Esophagus squamous epithelium (tissue), 5 donors: ENCODE results near the gene IRF7. TPM values are rescaled to one million over a fixed set of nuclear protein-coding genes. Genes with fewer than 3 reads are reported as not detected.

Source experiments
- DNase-seq: peaks from one replicate; lab custom pipeline; 2025; lab: John Stamatoyannopoulos, UW
- H3K27ac ChIP-seq, 4 donors: fragments of 200-600 bp; sonication (generic); one replicate each; pipeline ENCODE4 v1.5.1; 2016 to 2019; ENCODE audit warnings: mild to moderate bottlenecking in 1 of 4
- H3K27me3 ChIP-seq, 4 donors: fragments of 200-600 bp; sonication (generic); 1 replicate in 3 of 4; 2 replicates in 1 of 4; pipeline versions ENCODE4 v1.5.1 to v1.6.0; 2017 to 2021; ENCODE audit warnings: antibody characterized with exemption in 1 of 4
- H3K36me3 ChIP-seq, 3 donors: fragments of 200-600 bp; sonication (generic); one replicate each; pipeline ENCODE4 v1.5.1; 2016 to 2019
- H3K4me1 ChIP-seq, 3 donors: fragments of 200-600 bp; sonication (generic); one replicate each; pipeline ENCODE4 v1.5.1; 2017 to 2019
- H3K4me3 ChIP-seq, 4 donors: fragments of 200-600 bp; sonication (generic); 1 replicate in 3 of 4; 2 replicates in 1 of 4; pipeline ENCODE4 v1.5.1; 2016 to 2019; ENCODE audit warnings: mild to moderate bottlenecking in 2 of 4, moderate library complexity in 1 of 4
- H3K9me3 ChIP-seq, 3 donors: fragments of 200-600 bp; sonication (generic); one replicate each; pipeline ENCODE4 v1.5.1; 2016 to 2019
- POLR2A ChIP-seq, 4 donors: fragments of 450-650 bp; IDR thresholded peaks; one replicate each; pipeline ENCODE4 v1.6.1; 2017; ENCODE audit warnings: antibody characterized with exemption in 4 of 4, mild to moderate bottlenecking in 4 of 4, moderate library complexity in 3 of 4
- WGBS, 2 donors: methylation state at CpG; one replicate each; pipeline ENCODE4 v1.1.5; 2018; 5-methylcytosine and 5-hydroxymethylcytosine counted together
- intact Hi-C: fragments of 100-400 bp; cut with DNase I; formaldehyde crosslinking; loops from one replicate; pipeline ENCODE4 v1.15.0; 2022
- total RNA-seq, 4 donors: library from RNA; depleted of rRNA; stranded (reverse); fragments of >200 nt; gene quantifications; one replicate each; pipeline ENCODE4 v1.1.0, GENCODE V29; 2016
- TF ChIP-seq, protein P1 (sequence below), 6 experiments: fragments of 450-650 bp in 4 of 6; fragments of 200-600 bp in 2 of 6; sonication (generic) in 2 of 6; IDR thresholded peaks; one replicate each; pipeline ENCODE4 v1.5.1; 2016 to 2019; ENCODE audit warnings: antibody characterized with exemption in 6 of 6, mild to moderate bottlenecking in 4 of 6, moderate library complexity in 4 of 6
- donor health status: DM: yes; HTN: yes; CAD: no.

IRF7 gene
- total RNA-seq, 4 donors from 2014 or later: 16.9 to 26.3 (median 20.2) TPM

DNA sequence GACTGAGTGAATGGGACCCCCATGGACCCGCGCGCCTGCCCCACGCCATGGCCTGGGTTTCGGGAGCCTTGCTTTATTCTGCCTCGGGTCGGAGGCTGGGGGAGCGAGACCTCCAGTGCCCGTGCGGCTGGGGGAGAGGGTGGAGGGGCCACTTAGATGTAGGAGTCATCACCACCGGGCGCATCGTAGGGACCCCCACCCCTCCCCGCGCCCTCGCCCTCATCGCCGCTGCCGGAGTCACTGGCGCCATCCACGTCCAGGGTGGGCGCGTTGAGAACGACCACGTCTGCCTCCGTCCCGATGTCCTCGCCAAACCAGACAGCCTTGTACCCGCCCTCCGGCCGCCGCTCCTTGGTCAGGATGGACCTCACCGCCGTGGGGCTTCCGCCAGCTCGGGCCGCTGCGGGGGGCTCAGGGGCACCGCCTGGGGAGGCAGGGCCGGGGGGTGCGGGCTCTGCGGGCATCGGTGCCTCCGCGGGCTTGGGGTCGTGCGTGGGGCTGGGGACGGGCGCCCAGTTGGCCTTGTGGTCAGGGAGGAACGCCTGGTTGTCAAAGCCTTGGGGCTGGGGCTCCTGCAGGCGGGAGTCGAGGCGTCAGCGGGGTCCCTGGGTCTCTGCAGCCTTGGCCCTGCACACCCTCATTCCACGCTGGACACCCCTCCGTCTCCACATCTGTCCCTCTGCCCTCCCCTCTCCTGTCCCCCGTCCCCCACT, 1.6 kb upstream of the IRF7 start:
- no peak for DNase-seq
- no peak for TF ChIP-seq POLR2A (IDR thresholded peaks at IDR 0.05)
- TF ChIP-seq, protein P1, sequence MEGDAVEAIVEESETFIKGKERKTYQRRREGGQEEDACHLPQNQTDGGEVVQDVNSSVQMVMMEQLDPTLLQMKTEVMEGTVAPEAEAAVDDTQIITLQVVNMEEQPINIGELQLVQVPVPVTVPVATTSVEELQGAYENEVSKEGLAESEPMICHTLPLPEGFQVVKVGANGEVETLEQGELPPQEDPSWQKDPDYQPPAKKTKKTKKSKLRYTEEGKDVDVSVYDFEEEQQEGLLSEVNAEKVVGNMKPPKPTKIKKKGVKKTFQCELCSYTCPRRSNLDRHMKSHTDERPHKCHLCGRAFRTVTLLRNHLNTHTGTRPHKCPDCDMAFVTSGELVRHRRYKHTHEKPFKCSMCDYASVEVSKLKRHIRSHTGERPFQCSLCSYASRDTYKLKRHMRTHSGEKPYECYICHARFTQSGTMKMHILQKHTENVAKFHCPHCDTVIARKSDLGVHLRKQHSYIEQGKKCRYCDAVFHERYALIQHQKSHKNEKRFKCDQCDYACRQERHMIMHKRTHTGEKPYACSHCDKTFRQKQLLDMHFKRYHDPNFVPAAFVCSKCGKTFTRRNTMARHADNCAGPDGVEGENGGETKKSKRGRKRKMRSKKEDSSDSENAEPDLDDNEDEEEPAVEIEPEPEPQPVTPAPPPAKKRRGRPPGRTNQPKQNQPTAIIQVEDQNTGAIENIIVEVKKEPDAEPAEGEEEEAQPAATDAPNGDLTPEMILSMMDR (IDR thresholded peaks at IDR 0.05): no peak
- Histone ChIP-seq H3K27me3 (no peaks in the 10 kb centered on the region), H3K4me1 (peaks cover 28 to 43% (median 41%) of the 10 kb centered on the region in 3 donors), H3K36me3 (peaks cover 0 to 61% (median 9%) of the 10 kb centered on the region in 3 donors), H3K27ac (no peak overlapping the region), H3K4me3 (no peak overlapping the region), H3K9me3 (no peaks in the 10 kb centered on the region)
- intact Hi-C loops: loop anchor here (5.0 kb wide), 1 partner anchor 50 kb away; no protein-coding TSS in a partner anchor
- WGBS, 2 donors: 89 to 93% methylated on average over 10 to 33 of the region's 57 CpGs

DNA sequence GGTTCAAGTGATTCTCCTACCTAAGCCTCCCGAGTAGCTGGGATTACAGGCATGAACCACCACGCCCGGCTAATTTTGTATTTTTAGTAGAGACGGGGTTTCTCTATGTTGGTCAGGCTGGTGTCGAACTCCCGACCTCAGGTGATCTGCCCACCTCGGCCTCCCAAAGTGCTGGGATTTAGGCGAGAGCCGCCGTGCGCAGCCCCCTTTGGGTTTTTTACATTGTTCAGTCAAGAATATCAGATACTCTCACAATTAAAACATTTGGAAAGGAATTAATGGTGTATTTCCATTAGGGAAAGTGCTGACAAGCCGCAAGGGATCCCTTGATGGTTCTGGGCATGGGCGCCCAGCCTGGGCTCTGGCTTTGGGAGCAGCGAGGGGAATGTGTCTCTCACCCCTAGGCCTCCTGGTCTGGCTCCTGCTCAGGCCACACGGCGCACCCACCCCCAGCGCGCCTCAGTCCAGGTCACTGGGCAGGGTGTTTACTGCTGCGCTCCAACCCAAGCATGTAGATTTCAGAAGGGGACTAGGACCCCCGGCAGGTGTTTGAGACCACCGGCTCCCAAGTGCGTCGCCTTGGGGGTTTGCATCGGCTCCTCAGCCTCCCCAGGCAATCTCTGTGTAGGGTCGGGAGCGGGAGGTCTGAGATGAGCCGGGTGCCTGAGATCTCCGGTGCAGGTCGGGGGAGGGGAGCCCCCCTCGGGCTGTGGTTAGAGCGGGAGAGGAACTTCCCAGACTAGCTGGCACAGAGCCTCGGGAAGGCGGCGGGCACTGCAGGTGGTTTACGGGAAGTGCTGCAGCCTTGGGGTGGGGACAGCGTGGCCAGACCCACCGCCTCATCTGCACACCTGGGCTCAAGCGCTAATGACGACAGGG, 809 bp upstream of the IRF7 start:
- Histone ChIP-seq H3K27ac (peak overlapping the region; percentile 94 to 98 (median 97)), H3K36me3 (peaks cover 1 to 61% (median 16%) of the 10 kb centered on the region in 3 donors), H3K4me3 (peak overlapping the region; percentile 58 to 78 (median 72)), H3K27me3 (no peaks in the 10 kb centered on the region), H3K4me1 (peaks cover 32 to 51% (median 45%) of the 10 kb centered on the region in 3 donors), H3K9me3 (no peaks in the 10 kb centered on the region)
- WGBS, 2 donors: 73 to 75% methylated on average over 13 to 17 of the region's 39 CpGs
- intact Hi-C loops: loop anchor here (5.0 kb wide), 1 partner anchor 49 kb away; no protein-coding TSS in a partner anchor
- TF ChIP-seq, protein P1 (IDR thresholded peaks at IDR 0.05): no peak
- TF ChIP-seq POLR2A (IDR thresholded peaks at IDR 0.05): no peak
- DNase-seq: no peak

DNA sequence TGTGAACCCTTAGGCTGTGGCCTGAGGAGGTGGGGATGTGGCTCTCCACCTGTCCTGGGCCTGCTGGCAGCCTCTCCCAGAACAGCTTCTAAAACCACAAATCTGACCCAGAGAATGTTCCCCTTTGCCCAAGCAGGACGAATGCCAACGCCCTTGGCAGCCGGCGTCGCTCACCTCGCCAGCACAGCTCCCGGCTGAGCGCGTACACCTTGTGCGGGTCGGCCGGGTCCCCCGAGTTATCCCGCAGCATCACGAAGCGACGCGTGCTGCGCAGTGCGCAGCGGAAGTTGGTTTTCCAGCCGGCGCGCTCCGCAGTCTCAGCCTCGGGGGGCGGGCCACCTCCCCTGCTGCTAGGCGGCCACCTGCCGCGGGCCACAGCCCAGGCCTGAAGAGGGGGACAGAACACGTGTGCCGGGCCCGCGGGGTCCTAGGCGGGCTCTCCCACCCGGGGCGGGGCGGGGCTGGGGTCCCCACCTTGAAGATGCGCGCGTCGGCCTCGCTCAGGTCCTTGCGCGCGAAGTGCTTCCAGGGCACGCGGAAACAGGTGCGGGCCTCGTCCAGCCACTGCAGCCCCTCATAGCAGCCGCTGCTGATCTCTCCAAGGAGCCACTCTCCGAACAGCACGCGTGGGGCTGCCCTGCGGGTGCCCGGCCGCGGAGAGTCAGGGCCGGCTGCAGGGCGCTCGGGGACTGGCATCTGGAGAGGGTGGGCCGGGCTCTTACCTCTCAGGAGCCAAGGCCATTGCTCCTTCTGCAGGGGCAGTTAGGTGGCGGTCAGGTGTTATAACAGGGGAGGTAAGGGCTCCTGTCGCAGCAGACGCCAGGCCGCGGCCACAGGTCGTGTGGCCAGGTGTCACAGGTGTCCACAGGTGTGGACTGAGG, 887 bp downstream of the IRF7 start:
- DNase-seq: no peak

DNA sequence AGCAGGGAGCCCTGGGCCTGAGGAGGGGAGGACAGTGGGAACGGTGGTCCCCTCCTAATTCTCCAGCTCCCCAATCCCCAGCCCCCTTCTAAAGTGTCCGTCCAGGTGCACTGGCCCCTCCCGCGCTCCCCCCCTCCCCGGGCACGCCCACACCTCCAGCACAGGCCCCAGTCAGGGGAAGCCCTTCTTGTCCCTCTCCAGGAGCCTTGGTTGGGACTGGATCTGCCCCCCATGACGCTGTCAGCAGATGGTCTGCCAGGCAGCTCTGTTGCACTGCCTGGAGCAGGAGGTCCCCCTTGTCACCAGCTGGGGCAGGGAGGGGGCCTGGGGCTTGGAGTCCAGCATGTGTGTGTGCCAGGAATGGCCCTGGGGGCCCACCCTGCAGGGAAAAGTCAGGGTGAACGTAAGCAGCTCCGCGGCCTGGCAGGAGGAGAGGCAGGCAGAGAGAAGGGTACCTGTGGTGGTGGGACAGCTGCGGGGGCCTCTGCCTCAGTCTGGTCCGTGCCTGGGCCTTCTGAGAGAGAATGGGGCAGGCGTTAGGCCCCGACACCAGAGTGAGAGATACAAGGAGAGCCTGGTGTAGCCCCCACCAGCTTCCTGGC, 1.6 kb downstream of the IRF7 start:
- no peaks in the 10 kb centered on the region for H3K9me3 ChIP-seq
- H3K27ac ChIP-seq: peak overlapping the region; percentile 94 to 98 (median 97)
- intact Hi-C loops: loop anchor here (5.0 kb wide), 1 partner anchor 37 kb away; the partner anchor contains the start of gene PHRF1
- 27 to 30% methylated on average over 3 to 9 of the region's 14 CpGs for WGBS, 2 donors
- no peak for DNase-seq
- peaks cover 22 to 70% (median 39%) of the 10 kb centered on the region in 3 donors for H3K36me3 ChIP-seq
- no peak for TF ChIP-seq POLR2A (IDR thresholded peaks at IDR 0.05)
- TF ChIP-seq, protein P1 (IDR thresholded peaks at IDR 0.05): no peak
- H3K27me3 ChIP-seq: no peaks in the 10 kb centered on the region
- peaks cover 32 to 58% (median 45%) of the 10 kb centered on the region in 3 donors for H3K4me1 ChIP-seq
- peak overlapping the region in 3 of 4 donors; percentile 69 to 78 (median 74) for H3K4me3 ChIP-seq

More for the DNA sequence above, 887 bp downstream of the IRF7 start:
- intact Hi-C loops: loop anchor here (5.0 kb wide), 2 partner anchors 38 to 48 kb away; partner anchors contain the start of gene PHRF1
- Histone ChIP-seq H3K27ac (peak overlapping the region; percentile 94 to 98 (median 97)), H3K27me3 (no peaks in the 10 kb centered on the region), H3K4me3 (peak overlapping the region; percentile 58 to 78 (median 72)), H3K9me3 (no peaks in the 10 kb centered on the region), H3K4me1 (peaks cover 32 to 58% (median 45%) of the 10 kb centered on the region in 3 donors), H3K36me3 (peaks cover 16 to 70% (median 32%) of the 10 kb centered on the region in 3 donors)
- TF ChIP-seq POLR2A (IDR thresholded peaks at IDR 0.05): no peak
- TF ChIP-seq, protein P1 (IDR thresholded peaks at IDR 0.05): no peak
- 37% methylated on average over 9 of the region's 68 CpGs; no CpG with 5 or more reads in 1 of the 2 donors for WGBS, 2 donors
